Cardiac muscle cell (in vitro differentiated cells and primary cell): ENCODE data around the gene DCPS. TPM values are rescaled to one million over a fixed set of nuclear protein-coding genes. Genes with fewer than 3 reads are reported as not detected.
A peak's percentile ranks its signal among the peaks of the same experiment; 100 is the strongest.

Experiments used
- DNase-seq, 2 donors: peaks; one replicate each; pipeline versions ENCODE4 v3.0.0 to v3.0.0-alpha.2; 2010 to 2017; ENCODE audit warnings: low read depth in 1 of 2, low spot score in 1 of 2
- H3K27ac ChIP-seq: fragments of 200-600 bp; sonication (generic); 2 replicates; pipeline ENCODE4 v1.5.1; 2016
- H3K27me3 ChIP-seq: fragments of 200-600 bp; sonication (generic); 2 replicates; pipeline ENCODE4 v1.6.0; 2016; ENCODE audit warnings: control low read depth
- H3K36me3 ChIP-seq: fragments of 200-600 bp; sonication (generic); 2 replicates; pipeline ENCODE4 v1.5.1; 2016; ENCODE audit warnings: control low read depth
- H3K4me1 ChIP-seq: fragments of 200-600 bp; sonication (generic); 2 replicates; pipeline ENCODE4 v1.8.1; 2017; ENCODE audit warnings: low read depth, mild to moderate bottlenecking, mixed run types
- H3K4me3 ChIP-seq: fragments of 200-600 bp; sonication (generic); 2 replicates; pipeline ENCODE4 v1.5.1; 2016; ENCODE audit warnings: mild to moderate bottlenecking
- H3K9me3 ChIP-seq: fragments of 200-600 bp; sonication (generic); 2 replicates; pipeline ENCODE4 v1.5.1; 2017; ENCODE audit warnings: low read depth, mild to moderate bottlenecking, control low read depth
- polyA plus RNA-seq: library from polyadenylated mRNA; unstranded; fragments of >200 nt; fragmentation: Nextera tagmentation; extraction: Ambion mirVana; gene quantifications from 2 replicates; pipeline ENCODE4 v1.2.1, GENCODE V29; 2016
- total RNA-seq: library from RNA; depleted of rRNA; stranded (reverse); fragments of >200 nt; gene quantifications from 2 replicates; pipeline ENCODE4 v1.2.3, GENCODE V29; 2016
- TF ChIP-seq, protein P1 (sequence below): IDR thresholded peaks from 2 replicates; pipeline ENCODE4 v1.5.1; 2012; ENCODE audit warnings: low read depth, mild to moderate bottlenecking, low read length

The DCPS gene
- total and polyA plus RNA-seq, 2 experiments from 2014 or later = 13.1 to 27.0 TPM

GRCh38 chr11:126341760-126342161, 37.9 kb downstream of the DCPS start:
- TF ChIP-seq, protein P1, sequence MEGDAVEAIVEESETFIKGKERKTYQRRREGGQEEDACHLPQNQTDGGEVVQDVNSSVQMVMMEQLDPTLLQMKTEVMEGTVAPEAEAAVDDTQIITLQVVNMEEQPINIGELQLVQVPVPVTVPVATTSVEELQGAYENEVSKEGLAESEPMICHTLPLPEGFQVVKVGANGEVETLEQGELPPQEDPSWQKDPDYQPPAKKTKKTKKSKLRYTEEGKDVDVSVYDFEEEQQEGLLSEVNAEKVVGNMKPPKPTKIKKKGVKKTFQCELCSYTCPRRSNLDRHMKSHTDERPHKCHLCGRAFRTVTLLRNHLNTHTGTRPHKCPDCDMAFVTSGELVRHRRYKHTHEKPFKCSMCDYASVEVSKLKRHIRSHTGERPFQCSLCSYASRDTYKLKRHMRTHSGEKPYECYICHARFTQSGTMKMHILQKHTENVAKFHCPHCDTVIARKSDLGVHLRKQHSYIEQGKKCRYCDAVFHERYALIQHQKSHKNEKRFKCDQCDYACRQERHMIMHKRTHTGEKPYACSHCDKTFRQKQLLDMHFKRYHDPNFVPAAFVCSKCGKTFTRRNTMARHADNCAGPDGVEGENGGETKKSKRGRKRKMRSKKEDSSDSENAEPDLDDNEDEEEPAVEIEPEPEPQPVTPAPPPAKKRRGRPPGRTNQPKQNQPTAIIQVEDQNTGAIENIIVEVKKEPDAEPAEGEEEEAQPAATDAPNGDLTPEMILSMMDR = no peak
- H3K36me3 ChIP-seq = no peaks in the 10 kb centered on the region
- H3K4me3 ChIP-seq = no peak overlapping the region
- no peaks in the 10 kb centered on the region for H3K9me3 ChIP-seq
- peak in 1 of 2 donors; percentile 71 for DNase-seq
- no peak overlapping the region for H3K27ac ChIP-seq
- no peaks in the 10 kb centered on the region for H3K27me3 ChIP-seq
- peaks cover 34% of the 10 kb centered on the region for H3K4me1 ChIP-seq

DNA sequence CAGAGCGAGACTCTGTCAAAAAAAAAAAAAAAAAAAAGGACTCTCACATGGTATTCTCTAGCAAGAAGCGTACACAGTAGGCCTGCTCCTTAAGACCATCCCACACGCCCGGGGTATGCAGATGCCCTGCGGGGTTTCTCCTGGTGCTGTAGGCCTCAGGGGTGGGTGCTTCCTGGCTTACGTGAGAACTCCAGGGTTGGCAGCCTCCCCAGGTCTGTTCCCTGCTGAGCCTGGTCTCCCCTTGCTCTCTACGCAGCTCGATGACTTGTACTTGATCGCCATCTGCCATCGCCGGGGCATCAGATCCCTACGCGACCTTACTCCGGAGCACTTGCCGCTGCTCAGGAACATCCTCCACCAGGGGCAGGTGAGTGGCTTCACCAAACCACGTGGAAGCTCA, 39.2 kb downstream of the DCPS start:
- peaks cover 29% of the 10 kb centered on the region for H3K4me1 ChIP-seq
- TF ChIP-seq, protein P1 = no peak
- H3K36me3 ChIP-seq = no peaks in the 10 kb centered on the region
- DNase-seq = no peak
- H3K9me3 ChIP-seq = no peaks in the 10 kb centered on the region
- H3K27me3 ChIP-seq = no peaks in the 10 kb centered on the region
- no peak overlapping the region for H3K4me3 ChIP-seq
- no peak overlapping the region for H3K27ac ChIP-seq

DNA sequence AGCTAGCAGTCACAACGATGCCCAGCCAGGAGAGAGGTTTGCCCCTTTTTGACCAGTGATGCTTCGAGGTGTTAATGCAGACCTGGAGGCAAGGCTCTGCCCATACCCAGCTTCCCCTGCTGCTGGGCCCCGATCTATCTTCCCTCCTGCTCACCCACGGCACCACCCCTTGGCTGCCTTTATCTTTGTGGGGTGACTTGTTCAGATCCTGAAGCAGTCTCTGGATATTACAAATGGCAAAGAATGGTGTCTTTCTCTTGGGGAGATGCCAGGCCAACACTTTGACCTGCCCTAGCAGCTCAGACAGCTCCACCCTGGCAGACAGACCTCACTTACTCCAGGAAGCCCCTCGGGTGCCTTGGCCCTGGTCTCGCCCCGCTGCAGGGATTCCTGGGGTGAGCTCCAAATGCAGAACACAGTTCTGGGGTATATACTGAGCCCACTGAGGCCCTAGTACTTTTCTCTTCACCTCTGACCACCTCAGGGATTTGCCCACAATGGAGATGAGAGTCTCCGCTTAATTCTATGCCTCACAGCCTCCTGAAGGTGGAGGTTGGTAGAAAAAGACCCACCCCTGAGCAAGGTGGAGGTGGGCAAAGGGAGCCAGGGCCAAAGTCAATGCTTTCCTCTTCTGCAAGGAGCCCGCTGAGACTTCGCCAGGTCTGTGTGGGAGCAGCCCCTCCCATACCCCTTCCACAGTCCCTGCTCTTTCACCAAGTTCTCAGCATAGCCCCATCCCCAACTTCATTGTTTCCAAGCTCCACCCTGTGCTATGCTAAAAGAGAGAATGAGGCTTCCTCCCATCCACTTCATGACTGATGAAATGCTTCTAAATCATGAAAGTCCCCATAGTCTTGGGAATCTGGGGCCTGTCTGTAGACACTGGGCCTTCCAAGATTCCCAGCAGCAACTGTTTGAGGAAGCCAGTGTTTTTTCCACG, 40.6 kb downstream of the DCPS start:
- no peak overlapping the region for H3K27ac ChIP-seq
- H3K4me1 ChIP-seq = peaks cover 35% of the 10 kb centered on the region
- H3K27me3 ChIP-seq = no peaks in the 10 kb centered on the region
- no peak for DNase-seq
- H3K36me3 ChIP-seq = no peaks in the 10 kb centered on the region
- H3K4me3 ChIP-seq = no peak overlapping the region
- no peaks in the 10 kb centered on the region for H3K9me3 ChIP-seq
- TF ChIP-seq, protein P1 = no peak

GRCh38 chr11:126345283-126345682, 41.4 kb downstream of the DCPS start:
- Histone ChIP-seq H3K27ac (peak overlapping the region; percentile 58), H3K27me3 (no peaks in the 10 kb centered on the region), H3K36me3 (no peaks in the 10 kb centered on the region), H3K4me1 (peaks cover 33% of the 10 kb centered on the region), H3K4me3 (no peak overlapping the region), H3K9me3 (no peaks in the 10 kb centered on the region)
- no peak for DNase-seq
- TF ChIP-seq, protein P1 = no peak

GRCh38 chr11:126345759-126346585, 42.1 kb downstream of the DCPS start:
- no peaks in the 10 kb centered on the region for H3K36me3 ChIP-seq
- no peaks in the 10 kb centered on the region for H3K27me3 ChIP-seq
- peak in 1 of 2 donors; percentile 92 for DNase-seq
- peaks cover 31% of the 10 kb centered on the region for H3K4me1 ChIP-seq
- TF ChIP-seq, protein P1 = no peak
- H3K9me3 ChIP-seq = no peaks in the 10 kb centered on the region
- peak overlapping the region; percentile 58 for H3K27ac ChIP-seq
- no peak overlapping the region for H3K4me3 ChIP-seq
